A673 (cell line): Measurements from ENCODE around the gene ESRRG.

Source experiments
- EZH2 ChIP-seq: fragments of 200-600 bp; sonication (generic); IDR thresholded peaks from 2 replicates; pipeline ENCODE4 v1.6.1; 2017; ENCODE audit warnings: borderline replicate concordance, low read depth, mild to moderate bottlenecking, mixed read lengths, antibody characterized with exemption, low read length; ENCODE audit not compliant: poor library complexity, severe bottlenecking
- TF ChIP-seq, protein P1 (sequence below): fragments of 300-800, 200-600 bp; sonication (generic); conservative IDR thresholded peaks from 2 replicates; pipeline ENCODE4 v1.5.1; 2017; ENCODE audit warnings: low read depth, mild to moderate bottlenecking, antibody characterized with exemption, low read length, moderate library complexity, mixed read lengths

DNA sequence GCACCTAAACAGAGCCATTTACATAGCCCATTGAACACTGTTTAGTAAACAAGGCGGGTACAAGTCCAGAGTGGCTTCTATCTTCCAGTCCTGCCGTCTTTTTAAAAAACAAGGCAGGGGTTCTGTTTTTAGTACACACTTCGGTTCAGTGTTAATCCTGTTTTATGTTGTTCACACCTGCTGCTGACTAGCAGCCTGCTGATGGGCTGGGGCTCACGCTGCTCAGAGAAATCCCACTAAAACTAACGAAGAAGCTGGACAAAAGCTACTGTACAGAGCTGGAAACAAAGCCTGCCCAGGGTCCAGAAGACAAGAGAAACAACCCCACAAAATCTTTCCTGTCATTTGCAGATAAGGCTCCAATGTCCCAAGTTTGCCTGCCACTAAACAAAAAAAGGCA lies 13.2 kb downstream of the ESRRG start:
- TF ChIP-seq, protein P1, sequence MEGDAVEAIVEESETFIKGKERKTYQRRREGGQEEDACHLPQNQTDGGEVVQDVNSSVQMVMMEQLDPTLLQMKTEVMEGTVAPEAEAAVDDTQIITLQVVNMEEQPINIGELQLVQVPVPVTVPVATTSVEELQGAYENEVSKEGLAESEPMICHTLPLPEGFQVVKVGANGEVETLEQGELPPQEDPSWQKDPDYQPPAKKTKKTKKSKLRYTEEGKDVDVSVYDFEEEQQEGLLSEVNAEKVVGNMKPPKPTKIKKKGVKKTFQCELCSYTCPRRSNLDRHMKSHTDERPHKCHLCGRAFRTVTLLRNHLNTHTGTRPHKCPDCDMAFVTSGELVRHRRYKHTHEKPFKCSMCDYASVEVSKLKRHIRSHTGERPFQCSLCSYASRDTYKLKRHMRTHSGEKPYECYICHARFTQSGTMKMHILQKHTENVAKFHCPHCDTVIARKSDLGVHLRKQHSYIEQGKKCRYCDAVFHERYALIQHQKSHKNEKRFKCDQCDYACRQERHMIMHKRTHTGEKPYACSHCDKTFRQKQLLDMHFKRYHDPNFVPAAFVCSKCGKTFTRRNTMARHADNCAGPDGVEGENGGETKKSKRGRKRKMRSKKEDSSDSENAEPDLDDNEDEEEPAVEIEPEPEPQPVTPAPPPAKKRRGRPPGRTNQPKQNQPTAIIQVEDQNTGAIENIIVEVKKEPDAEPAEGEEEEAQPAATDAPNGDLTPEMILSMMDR = no peak
- no peak for TF ChIP-seq EZH2
